Activated naive CD4-positive, alpha-beta T cell treated with anti-CD3 and anti-CD28 coated beads for 36 hours (primary cell): ENCODE measurements around the gene CLEC1A. TPM values are rescaled to one million over a fixed set of nuclear protein-coding genes. Genes with fewer than 3 reads are reported as not detected.
"Not testable (repeated sequence)": the region's sequence is repeated elsewhere in the genome, so short reads cannot be mapped to it uniquely, and the experiment has no call there.

Source experiments
- CTCF ChIA-PET: fragments of 350-600 bp; sonication (Branson Sonifier 250); formaldehyde crosslinking; loops from one replicate; lab custom pipeline; 2021; ENCODE audit warnings: antibody characterized with exemption; lab: Charles Lee
- DNase-seq: peaks from one replicate; pipeline ENCODE4 v3.0.0-alpha.2; 2020
- H3K27ac Mint-ChIP-seq: one replicate; pipeline ENCODE4 v1.8.0; 2021; ENCODE audit warnings: mild to moderate bottlenecking, mixed read lengths
- H3K27me3 Mint-ChIP-seq: one replicate; pipeline ENCODE4 v1.8.0; 2021; ENCODE audit warnings: low read depth, mixed read lengths
- H3K36me3 Mint-ChIP-seq: one replicate; pipeline ENCODE4 v1.8.0; 2021; ENCODE audit warnings: low read depth, mixed read lengths
- H3K4me1 Mint-ChIP-seq: one replicate; pipeline ENCODE4 v1.8.0; 2021; ENCODE audit warnings: low read depth, mixed read lengths
- H3K4me3 Mint-ChIP-seq: one replicate; pipeline ENCODE4 v1.8.0; 2021; ENCODE audit warnings: mild to moderate bottlenecking, moderate library complexity, mixed read lengths
- H3K9me3 Mint-ChIP-seq: one replicate; pipeline ENCODE4 v1.8.0; 2021; ENCODE audit warnings: mixed read lengths
- intact Hi-C: fragments of 100-400 bp; cut with micrococcal nuclease; formaldehyde crosslinking; loops from one replicate; pipeline ENCODE4 v1.15.1; 2023
- total RNA-seq, 2 experiments: library from RNA; stranded (reverse); gene quantifications; one replicate each; pipeline ENCODE4 v1.2.3, GENCODE V29; 2021

The CLEC1A gene
- total RNA-seq, 2 experiments from 2014 or later = not detected

GRCh38 chr12:10030446-10030845 is 68.3 kb downstream of the CLEC1A start, which contains the start of gene CLEC9A:
TSS of gene CLEC9A (plus strand) at chr12:10030682. CDS start at chr12:10052688, 22,006 bp downstream.
- H3K9me3 Mint-ChIP-seq = no peaks in the 10 kb centered on the region
- no peaks in the 10 kb centered on the region for H3K36me3 Mint-ChIP-seq
- CTCF ChIA-PET = interaction anchor here (1.0 to 3.5 kb wide), 2 partner anchors 109 to 122 kb away, joined by 4 to 14 read pairs; no protein-coding TSS in a partner anchor
- intact Hi-C loops = no loop called here
- no peak within 1 kb of the TSS for H3K4me3 Mint-ChIP-seq
- no peak for DNase-seq
- no peaks in the 10 kb centered on the region for H3K4me1 Mint-ChIP-seq
- H3K27ac Mint-ChIP-seq = no peak within 1 kb of the TSS
- H3K27me3 Mint-ChIP-seq = no peaks in the 10 kb centered on the region

DNA sequence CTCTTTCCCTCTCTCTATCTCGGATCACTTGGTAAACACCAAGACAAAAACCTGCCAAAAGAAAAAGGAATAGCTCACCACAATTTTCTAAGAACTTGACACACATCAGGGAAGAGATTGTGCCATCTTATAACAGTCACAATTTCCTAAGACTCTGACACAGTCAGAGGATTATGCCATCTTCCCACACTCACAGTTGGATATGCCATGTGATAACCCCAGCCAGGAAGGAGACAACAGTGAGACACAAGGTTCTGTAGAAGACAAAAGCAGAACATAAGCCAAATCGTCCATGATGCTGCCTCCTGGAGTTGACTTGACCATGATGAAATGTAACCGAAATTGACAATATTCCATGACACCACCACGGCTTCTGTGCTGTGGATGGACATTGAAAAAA is 71.1 kb downstream of the CLEC1A start:
- Mint-ChIP-seq H3K4me3 (no peak overlapping the region), H3K36me3 (no peaks in the 10 kb centered on the region), H3K27me3 (no peaks in the 10 kb centered on the region), H3K9me3 (no peaks in the 10 kb centered on the region), H3K27ac (no peak overlapping the region), H3K4me1 (no peaks in the 10 kb centered on the region)
- CTCF ChIA-PET = interaction anchor here (0.6 kb wide), 1 partner anchor 87 kb away, joined by 3 read pairs; no protein-coding TSS in a partner anchor
- no peak for DNase-seq
- intact Hi-C loops = no loop called here

- Mint-ChIP-seq H3K9me3 (no peaks in the 10 kb centered on the region), H3K4me1 (no peaks in the 10 kb centered on the region), H3K27me3 (no peaks in the 10 kb centered on the region), H3K36me3 (no peaks in the 10 kb centered on the region), H3K27ac (no peak overlapping the region), H3K4me3 (no peak overlapping the region)
- intact Hi-C loops = no loop called here
- CTCF ChIA-PET = no interaction called here
- DNase-seq = no peak
Measured at GRCh38 chr12:10027311-10027710, 71.5 kb downstream of the CLEC1A start.

DNA sequence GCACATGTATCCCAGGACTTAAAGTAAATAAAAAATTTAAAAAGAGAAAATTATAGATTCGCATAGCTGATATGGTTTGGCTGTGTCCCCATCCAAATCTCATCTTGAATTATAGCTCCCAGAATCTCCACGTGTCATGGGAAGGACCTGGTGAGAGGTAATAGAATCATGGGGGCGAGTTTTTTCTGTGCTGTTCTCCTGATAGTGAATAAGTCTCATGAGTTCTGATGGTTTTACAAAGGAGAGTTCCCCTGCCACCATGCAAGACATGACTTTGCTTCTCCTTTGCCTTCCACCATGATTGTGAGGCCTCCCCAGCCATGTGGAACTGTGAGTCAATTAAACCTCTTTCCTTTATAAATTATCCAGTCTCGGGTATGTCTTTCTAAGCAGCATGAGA is 72.1 kb downstream of the CLEC1A start:
- CTCF ChIA-PET = interaction anchor here (1.1 kb wide), 1 partner anchor 214 kb away, joined by 4 read pairs; no protein-coding TSS in a partner anchor
- DNase-seq, H3K27ac Mint-ChIP-seq, H3K4me1 Mint-ChIP-seq, H3K4me3 Mint-ChIP-seq, intact Hi-C loops, H3K9me3 Mint-ChIP-seq, H3K27me3 Mint-ChIP-seq, H3K36me3 Mint-ChIP-seq: not testable (repeated sequence)

DNA sequence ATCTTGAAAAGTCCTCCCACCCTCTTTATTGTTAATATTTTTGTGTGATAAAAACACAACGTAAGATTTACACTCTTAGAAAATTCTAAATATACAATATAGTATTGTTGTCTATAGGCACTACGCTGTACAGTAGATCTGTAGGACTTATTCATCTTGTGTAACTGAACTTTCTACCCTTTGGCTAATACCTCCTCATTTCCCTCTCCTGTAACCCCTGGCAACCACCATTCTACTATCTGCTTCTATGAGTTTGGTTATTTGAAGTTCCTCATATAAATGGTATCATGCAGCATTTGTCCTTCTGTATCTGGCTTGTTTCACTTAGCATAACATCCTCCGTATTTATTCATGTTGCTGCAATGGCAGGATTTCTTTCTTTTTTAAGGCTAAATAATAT is 73.5 kb downstream of the CLEC1A start:
- CTCF ChIA-PET = no interaction called here
- H3K36me3 Mint-ChIP-seq = no peaks in the 10 kb centered on the region
- intact Hi-C loops = no loop called here
- DNase-seq = no peak
- H3K9me3 Mint-ChIP-seq = no peaks in the 10 kb centered on the region
- H3K27me3 Mint-ChIP-seq = no peaks in the 10 kb centered on the region
- no peaks in the 10 kb centered on the region for H3K4me1 Mint-ChIP-seq
- no peak overlapping the region for H3K27ac Mint-ChIP-seq
- H3K4me3 Mint-ChIP-seq = no peak overlapping the region

- intact Hi-C loops = no loop called here
- no peak overlapping the region for H3K4me3 Mint-ChIP-seq
- no peak for DNase-seq
- H3K4me1 Mint-ChIP-seq = no peaks in the 10 kb centered on the region
- H3K27ac Mint-ChIP-seq = no peak overlapping the region
- no peaks in the 10 kb centered on the region for H3K9me3 Mint-ChIP-seq
- CTCF ChIA-PET = no interaction called here
- peaks cover 3% of the 10 kb centered on the region for H3K27me3 Mint-ChIP-seq
- no peaks in the 10 kb centered on the region for H3K36me3 Mint-ChIP-seq
Measured at GRCh38 chr12:10021342-10021741, 77.4 kb downstream of the CLEC1A start.

Other genes starting within 250 kb of the CLEC1A start
- 10 to 100 TPM; 30.3 to 30.7 TPM for gene CLEC2B, start 229.6 kb downstream of the CLEC1A start, total RNA-seq
- not detected for gene KLRF2, start 217.5 kb downstream of the CLEC1A start, total RNA-seq
- gene CLEC2A, start 166.6 kb downstream of the CLEC1A start, total RNA-seq = not detected
- not detected for gene CLEC12A, start 127.6 kb downstream of the CLEC1A start, total RNA-seq
- not detected for gene CLEC1B, start 99.9 kb downstream of the CLEC1A start, total RNA-seq
- not detected for gene CLEC12B, start 88.4 kb downstream of the CLEC1A start, total RNA-seq
- gene CLEC9A, start 68.3 kb downstream of the CLEC1A start, total RNA-seq = not detected
- gene CLEC7A, start 31.2 kb upstream of the CLEC1A start, total RNA-seq = not detected
- not detected for gene OLR1, start 73.1 kb upstream of the CLEC1A start, total RNA-seq
- not detected for gene TMEM52B, start 80.0 kb upstream of the CLEC1A start, total RNA-seq
- 1 to 10 TPM; 3.3 to 4.9 TPM for gene GABARAPL1, start 113.9 kb upstream of the CLEC1A start, total RNA-seq
- gene KLRD1, start 208.9 kb upstream of the CLEC1A start, total RNA-seq = under 1 TPM in 1 of 2 experiments, not detected in 1; 0.81 TPM